IMR-90 (cell line): ENCODE results near the gene TK2. TPM values are rescaled to one million over a fixed set of nuclear protein-coding genes. Genes with fewer than 3 reads are reported as not detected.

Experiments
- ATAC-seq: fragments of 200-7000 bp; cut with Tn5 transposase; 2 replicates; pipeline ENCODE4 v1.9.1; 2020; ENCODE audit warnings: low read depth, mild to moderate bottlenecking, moderate library complexity
- BruUV-seq: library from RNA; stranded (reverse); fragments of 400-500 nt; replicated peaks from 2 replicates; lab custom pipeline; 2021; lab: Mats Ljungman, UMichigan
- CTCF ChIA-PET: fragments of 300-600 bp; formaldehyde crosslinking; extraction: SDS; loops from one replicate; lab custom pipeline; 2021; ENCODE audit warnings: antibody characterized with exemption; lab: Yijun Ruan, JAX
- POLR2A ChIA-PET: fragments of 300-600 bp; sonication (Branson Sonifier 250); formaldehyde crosslinking; loops from one replicate; lab custom pipeline; 2022; ENCODE audit warnings: antibody characterized with exemption; ENCODE audit not compliant: unreplicated experiment; lab: Charles Lee
- DNase-seq: peaks from one replicate; pipeline ENCODE4 v3.0.0; 2013
- H2AFZ ChIP-seq: replicated peaks from 2 replicates; pipeline ENCODE3; 2013; ENCODE audit warnings: low read length, mild to moderate bottlenecking; ENCODE audit not compliant: poor library complexity
- H2AK5ac ChIP-seq: 2 replicates; pipeline ENCODE4 v1.6.1; 2013; ENCODE audit warnings: low read depth, low read length, inconsistent platforms
- H2AK9ac ChIP-seq: replicated peaks from 2 replicates; pipeline ENCODE3; 2013; ENCODE audit warnings: mild to moderate bottlenecking, low read depth, low read length, moderate library complexity; ENCODE audit not compliant: poor library complexity
- H2BK120ac ChIP-seq: 2 replicates; pipeline ENCODE4 v1.6.1; 2013; ENCODE audit warnings: low read depth, low read length, inconsistent platforms
- H2BK15ac ChIP-seq: 3 replicates; pipeline ENCODE4 v1.6.1; 2013; ENCODE audit warnings: low read depth, low read length, inconsistent platforms
- H2BK20ac ChIP-seq: 2 replicates; pipeline ENCODE4 v1.6.1; 2013; ENCODE audit warnings: low read depth, mild to moderate bottlenecking, inconsistent platforms, low read length, moderate library complexity
- H2BK5ac ChIP-seq: 2 replicates; pipeline ENCODE4 v1.6.1; 2013; ENCODE audit warnings: mild to moderate bottlenecking, low read depth, low read length, inconsistent platforms; ENCODE audit not compliant: poor library complexity, severe bottlenecking
- H3K14ac ChIP-seq: replicated peaks from 2 replicates; pipeline ENCODE4 v1.6.1; 2013; ENCODE audit warnings: low read depth, low read length, inconsistent platforms
- H3K18ac ChIP-seq: 2 replicates; pipeline ENCODE4 v1.6.1; 2013; ENCODE audit warnings: low read depth, low read length, control low read depth
- H3K23ac ChIP-seq: 2 replicates; pipeline ENCODE4 v1.6.1; 2013; ENCODE audit warnings: low read depth, low read length, inconsistent platforms
- H3K27ac ChIP-seq: 2 replicates; pipeline ENCODE4 v1.5.1; 2013; ENCODE audit warnings: mild to moderate bottlenecking, control low read depth, low read length; ENCODE audit not compliant: insufficient read depth
- H3K27me3 ChIP-seq: 2 replicates; pipeline ENCODE4 v1.6.1; 2013; ENCODE audit warnings: low read length; ENCODE audit not compliant: control insufficient read depth, insufficient read depth
- H3K36me3 ChIP-seq: 2 replicates; pipeline ENCODE4 v1.6.1; 2013; ENCODE audit warnings: low read length, mixed read lengths; ENCODE audit not compliant: control insufficient read depth, insufficient read depth
- H3K4ac ChIP-seq: 2 replicates; pipeline ENCODE4 v1.6.1; 2013; ENCODE audit warnings: low read depth, low read length, inconsistent platforms
- H3K4me1 ChIP-seq: 2 replicates; pipeline ENCODE4 v1.6.1; 2013; ENCODE audit warnings: low read length, mixed read lengths; ENCODE audit not compliant: control insufficient read depth, insufficient read depth
- H3K4me2 ChIP-seq: 2 replicates; pipeline ENCODE4 v1.6.1; 2013; ENCODE audit warnings: low read depth, mild to moderate bottlenecking, control low read depth, low read length, moderate library complexity
- H3K4me3 ChIP-seq: 2 replicates; pipeline ENCODE4 v1.5.1; 2013; ENCODE audit warnings: low read depth, mild to moderate bottlenecking, control low read depth, low read length, moderate library complexity; ENCODE audit not compliant: insufficient read depth
- H3K56ac ChIP-seq: 2 replicates; pipeline ENCODE4 v1.6.1; 2013; ENCODE audit warnings: low read length, inconsistent platforms; ENCODE audit not compliant: insufficient read depth; ENCODE audit errors: extremely low read depth
- H3K79me1 ChIP-seq, 2 experiments: 2 replicates each; pipeline ENCODE4 v1.6.1; 2013; ENCODE audit warnings: low read length in 2 of 2, inconsistent platforms in 1 of 2, low read depth in 1 of 2
- H3K9ac ChIP-seq: 2 replicates; pipeline ENCODE4 v1.6.1; 2013; ENCODE audit warnings: low read depth, low read length, control low read depth
- H3K9me1 ChIP-seq: 2 replicates; pipeline ENCODE4 v1.6.1; 2013; ENCODE audit warnings: low read length, inconsistent platforms; ENCODE audit not compliant: insufficient read depth
- H3K9me3 ChIP-seq: 2 replicates; pipeline ENCODE4 v1.6.1; 2013; ENCODE audit warnings: low read length; ENCODE audit not compliant: control insufficient read depth, insufficient read depth
- H4K20me1 ChIP-seq: 2 replicates; pipeline ENCODE4 v1.6.1; 2013; ENCODE audit warnings: low read length, inconsistent platforms; ENCODE audit not compliant: insufficient read depth
- H4K5ac ChIP-seq: 2 replicates; pipeline ENCODE4 v1.6.1; 2013; ENCODE audit warnings: mild to moderate bottlenecking, low read depth, low read length, control low read depth
- H4K8ac ChIP-seq, 2 experiments: 2 replicates each; pipeline ENCODE4 v1.6.1; 2013; ENCODE audit warnings: low read depth in 2 of 2, low read length in 2 of 2, control low read depth in 1 of 2, inconsistent platforms in 1 of 2
- H4K91ac ChIP-seq: 2 replicates; pipeline ENCODE4 v1.6.1; 2013; ENCODE audit warnings: low read depth, low read length, inconsistent platforms; ENCODE audit not compliant: insufficient read depth
- CEBPB ChIP-seq: IDR thresholded peaks from 2 replicates; pipeline ENCODE4 v1.6.1; 2012; ENCODE audit warnings: low read depth, low read length, improper control_type of control experiment
- CHD1 ChIP-seq: IDR thresholded peaks from 2 replicates; pipeline ENCODE4 v1.6.1; 2012; ENCODE audit warnings: low read depth, low read length, improper control_type of control experiment
- MAFK ChIP-seq: IDR thresholded peaks from 2 replicates; pipeline ENCODE4 v1.6.1; 2012; ENCODE audit warnings: low read depth, low read length, improper control_type of control experiment
- POLR2A ChIP-seq: IDR thresholded peaks from 2 replicates; pipeline ENCODE4 v1.6.1; 2012; ENCODE audit warnings: mild to moderate bottlenecking, low read depth, low read length
- RAD21 ChIP-seq: IDR thresholded peaks from 2 replicates; pipeline ENCODE4 v1.6.1; 2012; ENCODE audit warnings: low read length, improper control_type of control experiment
- WGBS, 2 experiments: methylation state at CpG; one replicate each; pipeline versions ENCODE4 v1.1.5 to v1.1.7; 2013; ENCODE audit warnings: missing lambda C conversion rate in 2 of 2; ENCODE audit not compliant: insufficient read length in 1 of 2; ENCODE audit errors: extremely low coverage in 2 of 2; 5-methylcytosine and 5-hydroxymethylcytosine counted together
- dilution Hi-C: fragments of 300-500 bp; cut with HindIII; formaldehyde crosslinking; loops from one replicate; pipeline ENCODE4 v1.14.3; 2018; ENCODE audit warnings: low sequenced_read_pairs; ENCODE audit not compliant: unreplicated experiment
- in situ Hi-C: fragments of 300-500 bp; cut with MboI; formaldehyde crosslinking; loops from 3 replicates; pipeline ENCODE4 v1.14.3; 2019; ENCODE audit warnings: low sequenced_read_pairs, inconsistent platforms, mixed read lengths
- intact Hi-C: fragments of 100-400 bp; cut with micrococcal nuclease; formaldehyde crosslinking; loops from 2 replicates; pipeline ENCODE4 v1.10.0; 2022
- polyA plus RNA-seq, 3 experiments: library from polyadenylated mRNA; depleted of rRNA; stranded (reverse); fragments of >200 nt; gene quantifications; 2 replicates each; pipeline ENCODE4 v1.2.3, GENCODE V29; 2012; ENCODE audit warnings: low replicate concordance in 1 of 3
- total RNA-seq: library from RNA; depleted of rRNA; stranded (reverse); fragments of >200 nt; gene quantifications from 2 replicates; pipeline ENCODE4 v1.2.3, GENCODE V29; 2012
- TF ChIP-seq, protein P1 (sequence below): fragments of 150-350 bp; IDR thresholded peaks from 2 replicates; pipeline ENCODE4 v1.6.1; 2017; ENCODE audit warnings: mild to moderate bottlenecking, antibody characterized with exemption, low read length, low read depth

Gene TK2
- total and polyA plus RNA-seq, 2 of the 4 experiments (the other 2 are of a cell fraction): 14.7 to 16.5 TPM

DNA sequence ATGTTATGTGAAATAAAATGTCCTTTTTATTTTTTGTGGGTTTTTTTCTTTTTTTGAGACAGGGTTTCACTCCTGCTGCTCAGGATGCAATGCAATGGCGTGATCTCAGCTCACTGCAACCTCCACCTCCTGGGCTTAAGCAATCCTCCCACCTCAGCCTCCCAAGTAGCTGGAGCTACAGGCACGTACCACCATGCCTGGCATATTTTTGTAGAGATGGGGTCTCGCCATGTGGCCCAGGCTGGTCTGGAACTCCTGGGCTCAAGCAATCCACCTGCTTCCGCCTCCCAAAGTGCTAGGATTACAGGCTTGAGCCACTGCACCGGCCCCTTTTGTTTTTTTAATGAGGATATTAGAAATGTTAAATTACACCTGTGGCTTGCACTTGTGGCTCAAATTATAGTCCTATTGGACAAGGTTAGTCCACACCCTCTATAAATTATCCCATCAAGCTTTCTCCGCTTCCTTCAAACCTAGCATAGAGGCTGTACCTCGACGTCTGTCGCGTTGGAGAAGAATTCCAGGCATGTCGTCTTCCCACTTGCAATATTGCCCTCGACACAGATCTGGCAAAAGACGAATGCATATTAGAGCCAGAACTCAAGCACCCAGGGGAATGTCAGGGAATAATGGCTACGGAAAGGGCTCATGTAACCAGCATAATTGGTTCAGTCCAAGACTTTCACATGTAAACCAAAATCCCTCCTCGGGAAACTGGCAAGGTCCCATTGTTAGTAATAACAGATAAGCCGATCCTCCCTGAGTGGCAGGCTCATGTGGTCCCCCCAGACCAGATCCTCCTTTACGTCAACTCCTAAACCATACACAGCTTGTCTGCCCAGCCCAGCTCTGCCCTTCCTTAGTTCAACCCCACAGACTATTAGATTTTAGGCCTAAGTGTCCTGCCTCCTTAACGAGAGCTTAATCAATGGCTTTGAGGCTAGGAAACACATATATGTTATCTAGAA lies 8.2 kb downstream of the TK2 start:
- no peak overlapping the region for H2AFZ ChIP-seq
- DNase-seq (no peak), ATAC-seq (no peak)
- no peaks in the 10 kb centered on the region for H3K9me3 ChIP-seq
- no peak overlapping the region for H3K4me2 ChIP-seq
- H2BK15ac ChIP-seq: no peak overlapping the region
- ChIA-PET POLR2A (no interaction called here), CTCF (no interaction called here)
- no peaks in the 10 kb centered on the region for H4K20me1 ChIP-seq
- in situ Hi-C loops (no loop called here), intact Hi-C loops (no loop called here), dilution Hi-C loops (no loop called here)
- H3K56ac ChIP-seq: no peak overlapping the region
- H3K27ac ChIP-seq: no peak overlapping the region
- BruUV-seq: no TSS peak
- peaks cover 7% of the 10 kb centered on the region; the same call in 1 of the 2 replicates for H3K9me1 ChIP-seq
- H3K79me1 ChIP-seq: no peaks in the 10 kb centered on the region
- H4K5ac ChIP-seq: no peak overlapping the region
- no peak for TF ChIP-seq RAD21
- no peak for TF ChIP-seq POLR2A
- TF ChIP-seq, protein P1, sequence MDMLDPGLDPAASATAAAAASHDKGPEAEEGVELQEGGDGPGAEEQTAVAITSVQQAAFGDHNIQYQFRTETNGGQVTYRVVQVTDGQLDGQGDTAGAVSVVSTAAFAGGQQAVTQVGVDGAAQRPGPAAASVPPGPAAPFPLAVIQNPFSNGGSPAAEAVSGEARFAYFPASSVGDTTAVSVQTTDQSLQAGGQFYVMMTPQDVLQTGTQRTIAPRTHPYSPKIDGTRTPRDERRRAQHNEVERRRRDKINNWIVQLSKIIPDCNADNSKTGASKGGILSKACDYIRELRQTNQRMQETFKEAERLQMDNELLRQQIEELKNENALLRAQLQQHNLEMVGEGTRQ: no peak
- TF ChIP-seq MAFK: no peak
- TF ChIP-seq CEBPB: no peak
- TF ChIP-seq CHD1: no peak
- H3K36me3 ChIP-seq: peaks cover 16% of the 10 kb centered on the region
- H3K27me3 ChIP-seq: no peaks in the 10 kb centered on the region
- H4K8ac ChIP-seq: no peak overlapping the region
- 81% methylated on average over 6 of the region's 18 CpGs; no CpG with 5 or more reads in 1 of the 2 experiments for WGBS, 2 experiments
- no peak overlapping the region for H3K9ac ChIP-seq
- H3K18ac ChIP-seq: no peak overlapping the region
- H4K91ac ChIP-seq: no peak overlapping the region
- H2AK5ac ChIP-seq: no peak overlapping the region
- H2BK120ac ChIP-seq: no peak overlapping the region
- H3K4me1 ChIP-seq: no peaks in the 10 kb centered on the region
- H3K23ac ChIP-seq: no peak overlapping the region
- H3K4me3 ChIP-seq: no peak overlapping the region
- no peak overlapping the region for H2BK5ac ChIP-seq
- H2BK20ac ChIP-seq: no peak overlapping the region
- no peak overlapping the region for H2AK9ac ChIP-seq
- no peak overlapping the region for H3K14ac ChIP-seq
- no peak overlapping the region for H3K4ac ChIP-seq
